NCI-H446 (cell line): ENCODE measurements around the gene PINLYP.

Source experiments
- DNase-seq, 2 experiments: peaks; one replicate each; lab custom pipeline; 2025; lab: John Stamatoyannopoulos, UW

Gene PINLYP

DNA sequence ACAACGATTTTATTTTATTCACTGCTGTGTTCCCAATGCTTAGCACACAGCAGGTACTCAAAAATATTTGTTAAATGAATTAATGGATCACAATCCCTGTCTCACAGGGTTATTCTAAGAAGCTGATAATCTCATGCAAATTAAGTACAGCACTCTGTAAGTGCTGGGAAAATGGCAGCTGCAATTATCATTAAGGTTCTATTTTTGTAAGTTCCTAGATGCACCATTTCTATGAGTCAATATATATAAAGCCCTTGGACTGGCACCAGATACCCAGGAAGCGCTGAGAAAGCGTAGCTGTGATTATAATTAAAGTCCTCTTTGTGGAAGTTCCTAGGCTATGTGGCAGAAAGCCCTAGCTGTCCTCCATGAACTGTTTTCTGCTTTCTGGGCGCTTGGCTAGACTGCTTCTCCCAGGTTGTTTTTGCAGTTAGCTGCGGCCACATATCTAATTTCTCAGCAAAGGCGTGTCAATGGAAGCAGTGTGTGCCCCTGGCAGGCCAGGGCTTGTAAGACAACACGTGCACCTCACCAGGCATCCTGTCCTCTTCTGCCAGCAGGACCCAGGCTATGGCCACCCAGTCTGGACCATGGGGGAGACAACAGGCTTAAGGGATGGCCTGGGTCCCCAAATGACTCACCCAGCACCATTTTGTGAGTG, 31.1 kb downstream of the PINLYP start:
- DNase-seq = no peak

DNA sequence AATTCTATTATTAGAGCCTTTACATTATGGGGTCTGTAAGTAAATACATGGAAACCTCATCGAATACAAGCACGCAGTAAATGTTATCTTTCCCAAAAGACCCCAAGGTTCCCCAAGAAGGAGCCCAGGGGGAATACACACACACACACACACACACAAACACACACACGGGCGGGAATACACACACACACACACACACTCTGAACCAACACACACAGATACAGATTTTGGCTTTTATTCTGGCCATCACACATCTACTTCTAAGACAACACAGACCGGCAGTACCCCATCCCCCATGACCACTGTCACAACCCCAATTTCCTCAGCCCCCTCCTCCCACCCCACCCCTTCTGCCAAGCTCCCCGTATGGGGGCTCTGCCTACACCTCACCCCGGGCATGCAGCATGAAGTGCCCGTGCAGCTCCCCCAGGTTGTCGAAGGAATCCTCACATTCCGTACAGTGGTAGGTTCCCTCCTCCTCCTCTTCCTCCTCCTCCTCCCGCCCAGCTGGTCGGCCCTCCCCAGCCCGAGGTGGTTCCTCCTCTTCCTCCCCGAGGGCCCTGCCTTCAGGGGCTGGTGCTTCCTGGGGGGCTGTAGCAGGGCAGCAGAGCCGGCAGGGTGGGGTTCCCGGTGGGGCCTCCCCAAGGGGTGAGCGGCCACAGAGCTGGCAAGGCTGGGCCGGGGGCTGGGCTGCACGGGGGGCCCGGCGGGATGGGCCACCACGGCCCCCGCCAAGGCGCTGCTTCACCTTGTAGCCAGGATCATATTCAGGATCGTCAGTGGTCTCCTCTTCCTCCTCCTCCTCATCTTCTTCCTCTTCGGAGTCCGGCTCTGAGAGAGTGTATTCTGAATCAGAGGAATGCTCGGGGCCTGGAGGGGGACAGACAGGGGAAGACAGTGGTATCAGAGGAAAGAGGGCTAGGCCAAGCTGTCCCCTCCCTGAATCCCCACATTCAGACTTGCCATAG, 31.9 kb downstream of the PINLYP start:
- DNase-seq = no peak

DNA sequence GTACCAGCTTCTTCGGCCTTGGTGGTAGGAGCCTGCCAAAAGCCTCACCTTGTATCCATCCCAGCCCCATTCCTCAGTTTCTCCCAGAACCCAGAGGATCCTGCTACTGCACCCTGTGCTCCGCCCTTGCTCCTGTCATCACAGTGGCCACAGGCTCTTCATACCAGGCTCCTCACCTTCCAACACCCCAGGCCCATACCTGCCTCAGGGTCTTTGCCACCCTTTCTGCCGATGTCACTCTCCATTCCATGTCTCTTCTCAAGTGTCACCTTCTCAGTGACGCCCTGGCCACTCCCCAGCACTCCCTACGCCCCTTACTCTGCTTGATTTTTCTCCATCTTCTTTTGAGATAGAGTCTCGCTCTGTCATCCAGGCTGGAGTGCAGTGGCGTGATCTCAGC, 34.3 kb downstream of the PINLYP start:
- DNase-seq = no peak

DNA sequence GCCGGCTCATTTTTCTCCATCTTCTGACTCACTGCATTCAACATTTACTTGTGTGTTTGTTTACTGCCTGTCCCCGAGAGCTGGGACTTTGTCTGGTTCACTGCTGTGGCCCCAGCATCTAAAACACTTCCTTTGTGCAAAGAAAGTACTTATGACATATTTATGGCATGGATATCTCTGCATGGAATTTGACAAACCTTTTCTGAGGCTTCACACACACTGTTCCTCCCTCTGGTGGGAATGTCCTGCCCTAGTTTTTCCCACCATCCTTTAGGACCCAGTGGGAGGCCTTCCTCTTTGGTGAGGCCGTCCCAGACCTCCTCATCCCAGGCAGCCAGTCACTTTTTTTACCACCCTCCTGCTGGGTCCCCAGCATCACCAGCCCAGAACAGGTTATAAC, 34.9 kb downstream of the PINLYP start:
- no peak for DNase-seq

DNA sequence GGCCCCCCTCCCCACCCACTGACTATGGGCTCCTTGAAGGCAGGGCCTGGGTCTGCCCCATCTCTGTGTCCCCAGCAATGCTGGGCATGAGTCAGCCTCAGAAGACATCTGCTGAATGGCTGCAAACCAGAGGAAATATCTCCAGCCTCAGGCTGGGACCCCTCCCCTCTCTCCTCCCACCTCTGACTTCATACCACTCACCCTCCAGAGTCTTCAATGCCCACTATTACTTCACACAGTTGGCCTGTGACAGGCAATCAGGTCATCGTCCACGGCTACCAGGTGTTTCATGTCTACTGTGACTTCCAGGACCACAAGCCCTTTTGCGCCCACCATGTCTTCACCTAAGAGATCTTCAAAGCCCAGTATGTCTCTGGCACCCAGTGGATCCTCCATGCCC, 36.2 kb downstream of the PINLYP start, which contains the start of gene SRRM5:
TSS of gene SRRM5 (plus strand) at position 301 of the 400 bp plus-strand sequence. CDS start at position 335, 34 bp downstream.
- no peak for DNase-seq

- no peak for DNase-seq
These were observed 36.8 kb downstream of the PINLYP start for GRCh38 chr19:43612374-43612773.

DNA sequence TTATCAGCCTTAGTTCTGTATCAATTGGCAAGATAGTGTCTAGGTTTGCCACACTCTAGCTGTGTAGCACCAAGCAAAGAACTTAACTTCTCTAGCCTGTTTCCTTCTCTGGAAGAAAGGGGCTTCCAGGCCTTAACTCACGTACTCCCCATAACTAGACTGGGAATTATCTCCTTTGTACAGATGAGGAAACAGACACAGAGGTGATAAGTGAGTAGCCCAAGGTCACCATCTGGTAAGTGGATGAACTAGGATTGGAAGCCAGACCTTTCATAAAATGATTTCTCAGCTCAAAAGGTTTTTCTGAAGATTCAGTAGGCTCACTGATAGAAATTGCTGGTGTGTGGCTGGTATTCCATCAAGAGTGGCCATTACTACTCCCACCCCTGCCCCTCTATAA, 40.7 kb downstream of the PINLYP start:
- DNase-seq = no peak

DNA sequence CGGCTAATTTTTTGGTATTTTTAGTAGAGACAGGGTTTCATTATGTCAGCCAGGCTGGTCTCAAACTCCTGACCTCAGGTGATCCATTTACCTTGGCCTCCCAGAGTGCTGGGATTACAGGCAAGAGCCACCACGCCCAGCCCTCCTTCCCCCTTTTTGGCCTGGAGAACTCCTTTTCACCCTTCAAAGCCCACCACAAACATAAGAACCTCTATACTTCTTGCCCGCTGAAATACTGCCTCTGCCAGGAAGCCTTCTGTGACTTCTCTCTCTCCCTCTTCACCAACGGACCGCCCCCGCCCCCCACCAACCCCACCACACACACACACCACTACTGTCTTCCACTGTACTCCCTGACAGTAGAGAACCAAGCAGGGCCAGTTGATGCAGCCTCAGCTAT, 41.4 kb downstream of the PINLYP start:
- DNase-seq = no peak

GRCh38 chr19:43618921-43619261, 43.3 kb downstream of the PINLYP start:
- peak; percentile 73 to 74 for DNase-seq

DNA sequence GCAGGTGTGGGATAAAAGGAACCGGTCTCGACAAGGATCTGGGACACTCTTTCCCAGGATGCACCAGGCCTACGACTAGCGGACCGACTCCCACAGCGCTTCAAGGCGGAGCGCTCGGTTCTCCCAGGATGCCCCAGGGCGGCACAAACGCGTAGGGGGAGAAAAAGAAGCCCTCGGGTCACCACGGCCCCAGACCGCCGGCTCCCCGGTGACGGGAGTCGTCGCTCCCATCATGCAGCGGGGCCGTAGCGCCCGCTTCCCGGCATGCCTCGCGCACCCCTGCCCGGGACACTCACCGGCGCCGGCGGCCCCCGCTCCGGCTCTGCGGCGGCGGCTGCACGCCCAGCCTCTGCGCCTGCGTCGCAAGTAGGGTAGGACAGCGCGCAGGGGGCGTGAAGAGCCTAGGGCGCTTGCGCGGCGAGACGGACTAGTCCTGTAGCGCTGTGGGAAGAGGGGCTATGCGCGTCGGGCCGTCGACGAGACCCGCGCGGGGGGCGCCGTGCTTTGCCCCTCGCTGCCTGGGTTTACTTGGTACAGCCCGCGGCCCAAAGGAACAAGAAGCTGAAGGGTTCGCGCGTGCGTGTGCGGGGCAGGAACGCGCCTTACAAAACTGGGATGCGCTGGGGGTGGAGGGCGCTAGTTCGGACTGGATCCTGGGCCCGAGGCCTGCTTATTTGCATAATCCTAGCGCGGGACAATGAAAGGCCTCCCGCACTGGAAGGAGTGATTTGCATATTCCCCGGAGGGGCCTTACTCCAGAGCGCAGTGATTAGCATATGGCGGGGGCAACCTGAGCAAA, 43.9 kb downstream of the PINLYP start, which contains the start of gene ZNF428:
TSS of gene ZNF428 (minus strand) at position 368 of the 799 bp plus-strand sequence. CDS start 5,325 bp downstream, outside the sequence.
- DNase-seq = peak; percentile 86 to 97

DNA sequence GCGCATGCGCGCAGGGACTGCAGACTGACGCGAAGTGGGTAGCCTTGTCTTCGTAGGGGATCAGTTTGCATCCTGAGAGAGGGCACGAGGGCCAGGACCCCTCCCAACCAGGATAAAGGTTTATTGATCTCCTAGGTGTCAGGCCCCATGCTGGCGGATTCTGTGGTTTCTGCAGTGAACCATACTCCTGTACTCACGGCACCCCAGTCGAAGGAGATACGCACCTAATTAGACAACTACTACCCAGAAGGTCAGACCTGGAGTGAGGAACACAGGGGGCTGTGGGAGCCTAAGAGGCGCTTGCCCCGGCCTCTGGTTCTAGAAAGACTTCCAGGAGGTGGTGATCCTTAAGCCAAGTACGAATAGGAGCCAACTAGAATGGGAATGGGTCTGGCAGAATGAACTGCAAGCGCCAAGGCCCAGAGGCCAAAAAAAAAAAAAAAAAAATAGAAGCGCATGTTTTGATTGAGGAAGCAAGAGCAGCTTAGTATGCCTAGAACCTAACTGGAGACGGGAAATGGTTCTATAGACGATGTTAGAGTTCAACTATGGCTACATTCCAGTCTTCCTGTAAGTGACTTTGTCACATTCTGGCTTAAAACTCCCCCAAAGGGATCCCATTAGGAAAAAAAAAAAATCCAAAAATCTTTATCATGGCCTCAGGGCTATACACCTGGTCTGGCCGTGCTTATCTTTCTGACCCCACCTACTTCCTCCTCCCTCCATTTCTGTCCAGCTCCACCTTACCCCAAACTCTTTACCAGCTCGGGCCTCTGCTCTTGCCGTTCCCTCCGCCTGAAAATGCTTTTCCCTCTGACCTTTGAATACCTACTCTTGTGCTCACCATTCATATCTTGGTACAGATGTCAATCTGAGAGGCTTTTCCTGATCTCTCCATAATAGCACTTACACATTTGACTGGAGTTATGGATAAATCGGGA, 44.7 kb downstream of the PINLYP start:
- peak in 1 of 2 experiments; percentile 54 for DNase-seq

DNA sequence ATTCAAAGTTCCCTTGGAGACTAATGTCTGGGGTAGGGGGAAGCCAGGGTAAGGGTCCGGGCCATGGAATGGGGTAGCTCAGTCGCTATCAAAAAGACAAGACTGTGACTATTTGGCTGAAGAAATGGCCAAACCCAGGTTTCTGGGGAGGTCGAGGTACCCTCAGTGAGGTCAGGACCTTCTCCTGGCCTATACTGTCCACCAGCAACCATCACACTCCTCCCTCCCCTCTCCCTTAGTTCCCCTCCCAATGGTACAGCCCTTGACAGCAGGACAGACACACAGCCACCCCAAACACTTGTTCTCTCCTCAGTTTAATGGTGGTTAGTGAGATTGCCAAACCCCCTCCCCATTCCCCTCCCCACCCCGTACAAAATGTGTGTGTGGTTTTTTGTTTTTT, 46.5 kb downstream of the PINLYP start:
- no peak for DNase-seq

DNA sequence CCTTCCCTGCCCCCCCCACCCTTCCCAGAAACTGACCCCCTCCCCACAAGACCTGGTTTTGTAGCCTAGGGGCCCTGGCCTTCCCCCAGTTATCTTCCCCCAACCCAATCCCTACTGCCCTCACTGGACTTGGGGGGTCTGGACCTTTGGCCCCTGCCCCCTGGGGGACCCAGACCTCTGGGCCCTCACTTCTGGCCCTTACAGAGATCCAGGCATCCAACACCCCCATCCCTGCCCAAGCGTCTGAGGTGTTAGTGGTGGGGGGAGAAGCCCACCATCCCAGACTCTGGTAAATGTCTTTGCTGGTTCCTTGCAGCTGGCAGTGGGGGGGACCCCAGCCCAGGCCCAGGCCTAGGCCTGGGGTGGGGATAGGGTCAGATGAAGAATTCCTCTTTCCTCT, 47.4 kb downstream of the PINLYP start:
- DNase-seq = no peak

DNA sequence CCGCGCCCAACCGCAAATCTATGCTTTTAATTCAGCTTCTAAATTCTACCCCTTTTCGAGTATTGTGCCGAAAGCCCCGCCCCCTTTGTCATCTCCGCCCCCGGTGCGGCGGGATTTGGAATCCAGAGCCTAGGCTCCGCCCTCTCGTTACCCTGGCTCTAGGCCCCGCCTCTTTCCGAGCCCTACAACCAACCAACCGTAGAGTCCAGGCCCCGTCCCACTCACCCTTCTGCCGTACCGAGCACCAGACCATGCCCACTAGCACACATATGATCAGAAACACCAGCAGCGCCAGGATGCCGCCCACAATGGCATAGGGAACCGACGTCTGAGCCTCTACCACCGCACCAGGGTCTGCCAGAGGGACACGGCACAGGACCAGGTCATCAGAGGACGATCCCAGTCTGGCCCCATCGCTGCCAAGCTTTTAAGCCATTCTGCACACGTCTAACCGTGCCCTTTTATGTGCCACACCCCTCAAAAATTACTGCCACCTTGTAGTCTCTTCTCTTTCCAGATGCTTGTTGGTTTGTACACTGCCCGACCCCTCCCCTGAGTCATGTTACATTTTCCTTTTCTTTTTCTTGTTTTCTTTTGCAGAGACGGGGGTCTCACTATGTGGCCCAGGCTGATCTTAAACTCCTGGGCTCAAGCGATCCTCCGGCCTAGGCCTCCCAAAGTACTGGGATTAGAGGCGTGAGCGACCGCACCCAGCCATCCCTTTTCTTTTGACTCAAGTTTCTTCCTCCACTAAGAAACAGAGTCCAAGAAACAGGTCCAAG, 48.5 kb downstream of the PINLYP start:
- no peak for DNase-seq

DNA sequence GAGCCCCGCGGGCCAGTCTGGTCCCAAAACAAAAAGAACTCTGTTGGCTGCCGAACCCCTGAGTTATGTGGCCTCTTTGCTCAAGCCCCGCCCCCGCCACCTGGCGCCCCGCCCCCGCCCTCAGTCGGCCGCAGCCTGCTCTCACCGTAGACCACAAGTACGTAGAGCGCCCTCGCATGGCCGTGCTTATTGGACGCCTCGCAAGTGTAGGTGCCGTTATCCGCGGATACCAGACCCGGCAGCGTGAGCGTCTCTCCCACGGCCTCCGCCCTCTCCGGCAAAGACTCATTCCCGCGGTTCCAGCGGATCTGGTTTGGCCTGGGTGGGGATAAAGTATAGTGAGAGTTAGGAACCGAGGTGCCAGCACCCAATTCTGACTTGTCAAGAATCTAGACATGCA, 49.3 kb downstream of the PINLYP start:
- DNase-seq = no peak

- no peak for DNase-seq
These were observed 50.4 kb downstream of the PINLYP start for GRCh38 chr19:43625918-43626579.

DNA sequence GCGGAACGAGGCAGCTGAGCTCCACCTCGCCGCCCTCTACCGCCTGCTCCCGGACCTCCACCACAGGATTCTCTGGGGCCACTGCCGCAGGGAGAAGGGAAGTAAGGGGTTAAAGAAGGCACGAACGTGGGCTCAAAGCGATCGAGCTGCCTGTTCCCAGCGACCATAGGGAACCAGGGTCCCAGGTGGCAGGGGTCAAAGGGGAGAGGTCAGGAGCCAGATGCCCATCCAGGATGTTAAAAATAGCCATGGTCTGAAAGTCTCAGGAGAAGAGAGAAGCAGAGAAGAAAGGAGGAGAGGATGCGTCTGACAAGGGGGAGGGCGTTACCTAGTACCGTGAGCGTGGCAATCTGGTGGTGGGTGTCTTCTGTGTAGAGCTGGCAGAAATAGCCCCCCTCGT, 51.2 kb downstream of the PINLYP start:
- DNase-seq = no peak

- no peak for DNase-seq
These were observed 53.2 kb downstream of the PINLYP start for GRCh38 chr19:43628646-43629326.

DNA sequence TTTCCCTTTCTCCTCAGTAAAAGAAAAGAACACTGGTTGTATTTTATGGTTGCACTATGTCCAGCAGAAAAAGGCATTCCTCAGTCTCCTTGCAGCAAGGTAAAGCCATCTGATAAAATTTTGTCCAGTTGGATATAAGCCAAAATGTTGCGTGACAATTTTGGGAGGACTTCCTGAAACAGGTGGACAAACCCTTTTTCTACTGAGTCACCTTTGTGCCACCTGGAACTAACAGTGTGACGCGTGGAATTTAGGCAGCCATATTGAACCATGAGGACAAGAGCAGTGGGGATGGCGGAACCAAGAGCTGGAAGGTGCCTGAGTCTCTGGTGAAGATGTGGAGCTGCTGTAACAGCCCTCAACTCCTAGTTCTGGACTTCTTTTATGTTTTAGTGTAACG, 55.9 kb downstream of the PINLYP start:
- no peak for DNase-seq
